Thyroid gland (tissue), 4 donors: ENCODE results near the gene NKX1-2. TPM values are rescaled to one million over a fixed set of nuclear protein-coding genes. Genes with fewer than 3 reads are reported as not detected.
A peak's percentile ranks its signal among the peaks of the same experiment; 100 is the strongest.

Experiments
- DNase-seq, 2 donors: peaks; one replicate each; pipeline ENCODE4 v3.0.0-alpha.2; 2019
- H3K27ac ChIP-seq, 3 donors: fragments of 200-600 bp; sonication (generic); 1 replicate in 2 of 3; 2 replicates in 1 of 3; pipeline ENCODE4 v1.5.1; 2016 to 2019; ENCODE audit warnings: mild to moderate bottlenecking in 1 of 3, moderate library complexity in 1 of 3
- H3K27me3 ChIP-seq: fragments of 200-600 bp; sonication (generic); one replicate; pipeline ENCODE4 v1.5.1; 2019
- H3K36me3 ChIP-seq, 2 donors: fragments of 200-600 bp; sonication (generic); one replicate each; pipeline ENCODE4 v1.5.1; 2016 to 2019
- H3K4me1 ChIP-seq, 2 donors: fragments of 200-600 bp; sonication (generic); one replicate each; pipeline ENCODE4 v1.5.1; 2017 to 2019
- H3K4me3 ChIP-seq, 3 donors: fragments of 200-600 bp; sonication (generic); replicated peaks in 1 of 3; 1 replicate in 2 of 3; 2 replicates in 1 of 3; pipeline ENCODE4 v1.5.1; 2016; ENCODE audit warnings: mild to moderate bottlenecking in 1 of 3
- H3K9me3 ChIP-seq: fragments of 200-600 bp; sonication (generic); one replicate; pipeline ENCODE4 v1.5.1; 2017
- POLR2A ChIP-seq, 2 donors: fragments of 450-650 bp; IDR thresholded peaks; one replicate each; pipeline ENCODE4 v1.6.1; 2017; ENCODE audit warnings: antibody characterized with exemption in 2 of 2, mild to moderate bottlenecking in 2 of 2, moderate library complexity in 1 of 2
- WGBS, 2 donors: methylation state at CpG; one replicate each; pipeline ENCODE4 v1.1.5; 2017; 5-methylcytosine and 5-hydroxymethylcytosine counted together
- intact Hi-C: fragments of 100-400 bp; cut with DNase I; formaldehyde crosslinking; loops from one replicate; pipeline ENCODE4 v1.15.1; 2023
- total RNA-seq, 4 donors: library from RNA; depleted of rRNA; stranded (reverse); fragments of >200 nt; gene quantifications; one replicate each; pipeline ENCODE4 v1.2.3, GENCODE V29; 2016
- TF ChIP-seq, protein P1 (sequence below), 6 experiments: fragments of 200-600 bp in 3 of 6; fragments of 450-650 bp in 3 of 6; sonication (generic) in 3 of 6; IDR thresholded peaks; one replicate each; pipeline ENCODE4 v1.5.1; 2016 to 2019; ENCODE audit warnings: antibody characterized with exemption in 6 of 6, mild to moderate bottlenecking in 2 of 6, inconsistent platforms in 1 of 6, moderate library complexity in 1 of 6

Gene NKX1-2
- total RNA-seq, 4 donors from 2014 or later = not detected

DNA sequence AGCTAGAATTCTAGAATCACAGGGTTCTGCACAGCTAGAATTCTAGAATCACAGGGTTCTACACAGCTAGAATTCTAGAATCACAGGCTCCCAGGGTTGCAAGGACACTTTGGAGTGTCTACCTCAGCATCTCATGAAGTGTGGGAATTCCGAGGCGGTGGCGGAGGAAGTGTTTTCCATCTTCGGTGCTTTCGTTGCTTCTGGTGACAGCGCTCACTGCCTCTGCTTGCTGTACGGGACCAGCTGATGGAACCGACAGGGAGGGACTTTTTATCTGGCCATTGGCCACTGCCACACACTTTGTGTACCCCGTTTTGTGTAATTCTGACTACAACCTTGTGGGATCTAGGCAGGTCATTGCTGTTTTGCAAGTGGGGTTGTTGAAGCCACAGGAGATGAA lies 41.3 kb upstream of the NKX1-2 start:
- 95 to 98% methylated on average over 9 of the region's 9 CpGs for WGBS, 2 donors
- no peaks in the 10 kb centered on the region for H3K9me3 ChIP-seq

DNA sequence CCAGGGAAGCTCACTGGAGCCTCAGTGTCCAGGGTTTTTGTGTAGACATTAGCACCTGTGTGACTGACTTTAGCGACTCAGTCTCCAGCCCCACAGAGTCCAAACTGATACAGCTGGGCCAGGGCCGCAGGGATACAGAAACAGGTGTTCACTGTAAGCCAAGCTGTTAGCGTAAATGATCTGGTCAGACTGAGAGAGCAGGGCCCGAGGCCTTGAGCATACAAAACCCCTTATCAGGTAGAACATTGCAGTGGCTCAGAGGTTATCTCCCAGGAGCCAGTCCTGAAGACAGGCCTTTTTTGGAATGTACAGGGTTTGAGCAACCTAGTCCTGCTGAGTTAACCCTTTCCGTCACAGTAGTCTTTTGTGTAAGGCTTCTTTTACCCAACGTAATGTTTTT lies 36.8 kb upstream of the NKX1-2 start:
- no peaks in the 10 kb centered on the region for H3K27me3 ChIP-seq
- WGBS, 2 donors = 96 to 98% methylated on average over 6 of the region's 6 CpGs
- H3K9me3 ChIP-seq = no peaks in the 10 kb centered on the region
- H3K36me3 ChIP-seq = no peaks in the 10 kb centered on the region
- H3K27ac ChIP-seq = no peak overlapping the region
- no peak for DNase-seq
- peaks cover 19 to 24% of the 10 kb centered on the region in 2 donors for H3K4me1 ChIP-seq
- intact Hi-C loops = no loop called here
- H3K4me3 ChIP-seq = no peak overlapping the region
- TF ChIP-seq, protein P1, sequence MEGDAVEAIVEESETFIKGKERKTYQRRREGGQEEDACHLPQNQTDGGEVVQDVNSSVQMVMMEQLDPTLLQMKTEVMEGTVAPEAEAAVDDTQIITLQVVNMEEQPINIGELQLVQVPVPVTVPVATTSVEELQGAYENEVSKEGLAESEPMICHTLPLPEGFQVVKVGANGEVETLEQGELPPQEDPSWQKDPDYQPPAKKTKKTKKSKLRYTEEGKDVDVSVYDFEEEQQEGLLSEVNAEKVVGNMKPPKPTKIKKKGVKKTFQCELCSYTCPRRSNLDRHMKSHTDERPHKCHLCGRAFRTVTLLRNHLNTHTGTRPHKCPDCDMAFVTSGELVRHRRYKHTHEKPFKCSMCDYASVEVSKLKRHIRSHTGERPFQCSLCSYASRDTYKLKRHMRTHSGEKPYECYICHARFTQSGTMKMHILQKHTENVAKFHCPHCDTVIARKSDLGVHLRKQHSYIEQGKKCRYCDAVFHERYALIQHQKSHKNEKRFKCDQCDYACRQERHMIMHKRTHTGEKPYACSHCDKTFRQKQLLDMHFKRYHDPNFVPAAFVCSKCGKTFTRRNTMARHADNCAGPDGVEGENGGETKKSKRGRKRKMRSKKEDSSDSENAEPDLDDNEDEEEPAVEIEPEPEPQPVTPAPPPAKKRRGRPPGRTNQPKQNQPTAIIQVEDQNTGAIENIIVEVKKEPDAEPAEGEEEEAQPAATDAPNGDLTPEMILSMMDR (IDR thresholded peaks at IDR 0.05) = no peak
- TF ChIP-seq POLR2A (IDR thresholded peaks at IDR 0.05) = no peak

More for the DNA sequence above, 41.3 kb upstream of the NKX1-2 start:
- Histone ChIP-seq H3K36me3 (no peaks in the 10 kb centered on the region), H3K4me1 (peaks cover 6 to 9% of the 10 kb centered on the region in 2 donors), H3K27ac (no peak overlapping the region), H3K27me3 (no peaks in the 10 kb centered on the region), H3K4me3 (no peak overlapping the region)
- TF ChIP-seq POLR2A (IDR thresholded peaks at IDR 0.05) = no peak
- TF ChIP-seq, protein P1 (IDR thresholded peaks at IDR 0.05) = no peak
- intact Hi-C loops = no loop called here
- DNase-seq = no peak

DNA sequence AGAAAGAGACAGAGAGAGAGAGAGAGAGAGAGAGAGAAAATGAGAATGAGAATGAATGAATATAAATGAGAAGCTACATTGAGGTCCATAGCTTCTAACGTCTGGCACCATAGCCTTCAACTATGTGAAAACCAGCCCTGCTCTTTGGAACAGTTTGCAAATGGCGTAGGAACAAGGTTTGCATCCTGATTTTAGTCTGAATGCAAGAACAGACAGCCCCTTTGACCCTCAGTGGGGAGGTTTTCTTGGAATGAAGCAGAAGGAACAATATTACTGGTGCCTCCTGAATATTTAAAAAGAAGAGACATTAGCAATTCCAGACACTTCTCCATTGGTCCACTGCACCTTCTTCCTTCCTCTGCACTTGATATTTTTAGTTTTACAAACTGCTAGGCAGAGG lies 34.8 kb upstream of the NKX1-2 start:
- Histone ChIP-seq H3K27me3 (no peaks in the 10 kb centered on the region), H3K4me1 (peaks cover 22 to 31% of the 10 kb centered on the region in 2 donors), H3K4me3 (no peak overlapping the region), H3K9me3 (no peaks in the 10 kb centered on the region), H3K36me3 (no peaks in the 10 kb centered on the region), H3K27ac (peak overlapping the region in 1 of 3 donors; percentile 31)
- intact Hi-C loops = no loop called here
- TF ChIP-seq, protein P1 (IDR thresholded peaks at IDR 0.05) = no peak
- TF ChIP-seq POLR2A (IDR thresholded peaks at IDR 0.05) = no peak
- 83 to 94% methylated on average over 2 of the region's 2 CpGs for WGBS, 2 donors
- no peak for DNase-seq

DNA sequence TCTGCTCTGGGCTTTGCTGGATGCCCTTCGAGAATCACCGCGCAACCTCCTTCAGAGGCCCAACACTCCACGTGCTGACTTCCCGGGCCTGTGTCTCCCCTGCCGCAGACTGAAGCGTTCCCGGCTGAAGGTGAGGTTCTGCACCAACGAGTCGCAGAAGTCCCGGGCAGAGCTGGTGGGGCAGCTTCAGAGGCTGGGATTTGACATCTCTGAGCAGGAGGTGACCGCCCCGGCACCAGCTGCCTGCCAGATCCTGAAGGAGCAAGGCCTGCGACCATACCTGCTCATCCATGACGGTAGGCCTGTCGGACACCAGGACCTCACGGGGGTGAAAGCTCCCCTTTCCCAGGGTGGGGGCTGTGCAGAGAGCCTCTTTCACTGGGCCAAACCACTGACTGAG lies 34.2 kb upstream of the NKX1-2 start:
- Histone ChIP-seq H3K4me3 (no peak overlapping the region), H3K9me3 (no peaks in the 10 kb centered on the region), H3K36me3 (no peaks in the 10 kb centered on the region), H3K4me1 (peaks cover 22 to 31% of the 10 kb centered on the region in 2 donors), H3K27ac (peak overlapping the region in 1 of 3 donors; percentile 31), H3K27me3 (no peaks in the 10 kb centered on the region)
- intact Hi-C loops = no loop called here
- TF ChIP-seq, protein P1 (IDR thresholded peaks at IDR 0.05) = no peak
- no peak for TF ChIP-seq POLR2A (IDR thresholded peaks at IDR 0.05)
- 70 to 92% methylated on average over 3 to 4 of the region's 17 CpGs for WGBS, 2 donors
- DNase-seq = peak; percentile 67 to 76

DNA sequence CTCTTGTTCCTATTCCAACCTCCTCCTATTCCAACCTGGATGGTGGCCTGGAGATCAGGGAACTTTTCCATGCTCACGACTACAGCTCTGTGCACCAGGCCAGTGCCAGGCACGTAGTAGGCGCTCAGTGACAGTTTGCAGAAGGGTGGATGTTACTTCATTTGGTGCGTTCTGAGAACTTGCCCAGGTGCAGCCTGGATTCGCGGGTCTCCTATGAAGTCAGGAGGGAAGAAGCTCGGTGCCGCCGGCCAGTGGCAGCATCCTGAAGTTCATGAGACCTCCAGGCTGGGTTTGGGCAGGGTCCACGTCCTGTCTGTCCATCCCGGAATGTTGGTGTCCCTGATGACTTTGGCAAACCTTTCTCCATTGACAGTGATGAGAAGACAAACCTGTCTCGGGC lies 33.0 kb upstream of the NKX1-2 start:
- intact Hi-C loops = no loop called here
- DNase-seq = no peak

More for the DNA sequence above, 33.0 kb upstream of the NKX1-2 start:
- no peaks in the 10 kb centered on the region for H3K9me3 ChIP-seq
- H3K4me1 ChIP-seq = peaks cover 27 to 30% of the 10 kb centered on the region in 2 donors
- TF ChIP-seq POLR2A (IDR thresholded peaks at IDR 0.05) = no peak
- TF ChIP-seq, protein P1 (IDR thresholded peaks at IDR 0.05) = no peak
- no peaks in the 10 kb centered on the region for H3K36me3 ChIP-seq
- H3K27ac ChIP-seq = no peak overlapping the region
- H3K4me3 ChIP-seq = no peak overlapping the region
- H3K27me3 ChIP-seq = no peaks in the 10 kb centered on the region
- WGBS, 2 donors = 90 to 93% methylated on average over 12 of the region's 12 CpGs
